B cell (primary cell): Measurements from ENCODE around the gene KDF1.

Experiments used
- EZH2 ChIP-seq: IDR thresholded peaks from 2 replicates; pipeline ENCODE4 v1.6.1; 2012; ENCODE audit warnings: borderline replicate concordance, low read depth, mild to moderate bottlenecking, moderate library complexity, low read length; ENCODE audit not compliant: insufficient read depth, poor library complexity, severe bottlenecking
- TF ChIP-seq, protein P1 (sequence below): fragments of 200-600 bp; IDR thresholded peaks from one replicate; pipeline ENCODE4 v1.8.0; 2022; ENCODE audit warnings: antibody characterized with exemption, mild to moderate bottlenecking

DNA sequence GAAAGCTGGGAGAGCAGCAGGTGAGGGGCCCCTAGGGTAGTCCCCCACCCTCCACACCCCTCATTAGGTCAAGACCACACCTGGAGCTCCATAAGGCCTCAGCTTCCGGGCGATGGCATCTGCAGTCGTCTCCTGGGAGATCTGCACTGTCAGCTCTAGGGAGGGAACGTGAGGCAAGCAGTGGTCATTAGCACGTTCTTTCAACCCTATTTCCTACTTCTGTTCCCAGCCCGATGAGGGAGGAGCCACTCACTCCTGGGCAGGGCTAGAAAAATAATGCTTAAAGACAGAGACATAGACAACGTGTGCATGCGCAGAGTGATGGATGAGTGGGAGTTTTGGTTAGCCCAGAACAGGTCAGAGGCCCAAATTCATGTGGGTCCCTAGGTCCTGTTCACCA lies 9.7 kb downstream of the KDF1 start:
- TF ChIP-seq, protein P1, sequence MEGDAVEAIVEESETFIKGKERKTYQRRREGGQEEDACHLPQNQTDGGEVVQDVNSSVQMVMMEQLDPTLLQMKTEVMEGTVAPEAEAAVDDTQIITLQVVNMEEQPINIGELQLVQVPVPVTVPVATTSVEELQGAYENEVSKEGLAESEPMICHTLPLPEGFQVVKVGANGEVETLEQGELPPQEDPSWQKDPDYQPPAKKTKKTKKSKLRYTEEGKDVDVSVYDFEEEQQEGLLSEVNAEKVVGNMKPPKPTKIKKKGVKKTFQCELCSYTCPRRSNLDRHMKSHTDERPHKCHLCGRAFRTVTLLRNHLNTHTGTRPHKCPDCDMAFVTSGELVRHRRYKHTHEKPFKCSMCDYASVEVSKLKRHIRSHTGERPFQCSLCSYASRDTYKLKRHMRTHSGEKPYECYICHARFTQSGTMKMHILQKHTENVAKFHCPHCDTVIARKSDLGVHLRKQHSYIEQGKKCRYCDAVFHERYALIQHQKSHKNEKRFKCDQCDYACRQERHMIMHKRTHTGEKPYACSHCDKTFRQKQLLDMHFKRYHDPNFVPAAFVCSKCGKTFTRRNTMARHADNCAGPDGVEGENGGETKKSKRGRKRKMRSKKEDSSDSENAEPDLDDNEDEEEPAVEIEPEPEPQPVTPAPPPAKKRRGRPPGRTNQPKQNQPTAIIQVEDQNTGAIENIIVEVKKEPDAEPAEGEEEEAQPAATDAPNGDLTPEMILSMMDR, result no peak
- no peak for TF ChIP-seq EZH2
